H1 (cell line): ENCODE data around the gene COX14. TPM values are rescaled to one million over a fixed set of nuclear protein-coding genes. Genes with fewer than 3 reads are reported as not detected.
A peak's percentile ranks its signal among the peaks of the same experiment; 100 is the strongest.

Experiments
- BRCA1 ChIP-seq: IDR thresholded peaks from 2 replicates; pipeline ENCODE4 v1.6.1; 2012; ENCODE audit warnings: low read depth, low read length, improper control_type of control experiment
- CBX5 ChIP-seq: fragments of 300-800, 300-1000 bp; sonication (generic); IDR thresholded peaks from 2 replicates; pipeline ENCODE4 v1.7.1; 2016; ENCODE audit warnings: antibody characterized with exemption, low read length, low read depth
- CEBPB ChIP-seq: IDR thresholded peaks from 2 replicates; pipeline ENCODE4 v1.6.1; 2012; ENCODE audit warnings: low read depth, low read length
- CHD1 ChIP-seq: IDR thresholded peaks from 2 replicates; pipeline ENCODE4 v1.6.1; 2012; ENCODE audit warnings: low read depth, low read length, improper control_type of control experiment
- GTF2F1 ChIP-seq: IDR thresholded peaks from 2 replicates; pipeline ENCODE4 v1.6.1; 2012; ENCODE audit warnings: low read depth, low read length, improper control_type of control experiment, borderline replicate concordance
- HDAC6 ChIP-seq: IDR thresholded peaks from one replicate; pipeline ENCODE4 v1.7.1; 2012; ENCODE audit warnings: low read depth, mild to moderate bottlenecking, inconsistent platforms, low read length, moderate library complexity
- JUN ChIP-seq: IDR thresholded peaks from 2 replicates; pipeline ENCODE4 v1.6.1; 2011; ENCODE audit warnings: low read depth, mild to moderate bottlenecking, improper control_type of control experiment, low read length
- POLR2AphosphoS5 ChIP-seq: IDR thresholded peaks from 2 replicates; pipeline ENCODE4 v1.6.1; 2011; ENCODE audit warnings: low read depth, low read length
- RBBP5 ChIP-seq: IDR thresholded peaks from 2 replicates; pipeline ENCODE4 v1.7.1; 2012; ENCODE audit warnings: low read depth, mild to moderate bottlenecking, inconsistent platforms, low read length, moderate library complexity, borderline replicate concordance
- RFX5 ChIP-seq: IDR thresholded peaks from 2 replicates; pipeline ENCODE4 v1.6.1; 2011; ENCODE audit warnings: low read depth, low read length, improper control_type of control experiment, borderline replicate concordance
- RNF2 ChIP-seq: fragments of 200-900, 300-1000 bp; sonication (generic); IDR thresholded peaks from 2 replicates; pipeline ENCODE4 v1.7.1; 2016; ENCODE audit warnings: borderline replicate concordance, low read depth, mild to moderate bottlenecking, antibody characterized with exemption, low read length; ENCODE audit not compliant: poor library complexity, severe bottlenecking; ENCODE audit errors: missing control alignments
- RXRA ChIP-seq: IDR thresholded peaks from 2 replicates; pipeline ENCODE4 v1.6.1; 2011; ENCODE audit warnings: low read depth, mild to moderate bottlenecking, low read length, moderate library complexity; ENCODE audit not compliant: insufficient read depth
- SAP30 ChIP-seq: fragments of 300-600 bp; sonication (generic); IDR thresholded peaks from 2 replicates; pipeline ENCODE4 v1.7.1; 2012; ENCODE audit warnings: low read length, moderate library complexity, mild to moderate bottlenecking, inconsistent platforms; ENCODE audit not compliant: insufficient read depth, insufficient replicate concordance
- SIN3A ChIP-seq, 2 experiments: IDR thresholded peaks in 1 of 2; conservative IDR thresholded peaks in 1 of 2; 2 replicates each; pipeline ENCODE4 v1.6.1; 2011 to 2012; ENCODE audit warnings: low read length in 2 of 2, improper control_type of control experiment in 1 of 2, low read depth in 1 of 2, mild to moderate bottlenecking in 1 of 2
- SP1 ChIP-seq: IDR thresholded peaks from 2 replicates; pipeline ENCODE4 v1.6.1; 2011; ENCODE audit warnings: low read depth, low read length
- SP4 ChIP-seq: IDR thresholded peaks from 2 replicates; pipeline ENCODE4 v1.6.1; 2012; ENCODE audit warnings: low read length, inconsistent platforms
- SRF ChIP-seq: IDR thresholded peaks from 2 replicates; pipeline ENCODE4 v1.6.1; 2011; ENCODE audit warnings: mild to moderate bottlenecking, low read depth, low read length, moderate library complexity
- TAF1 ChIP-seq: IDR thresholded peaks from 2 replicates; pipeline ENCODE4 v1.6.1; 2011; ENCODE audit warnings: mild to moderate bottlenecking, low read depth, low read length
- TBP ChIP-seq: IDR thresholded peaks from 2 replicates; pipeline ENCODE4 v1.6.1; 2011; ENCODE audit warnings: low read depth, low read length, improper control_type of control experiment
- TCF12 ChIP-seq: IDR thresholded peaks from 2 replicates; pipeline ENCODE4 v1.6.1; 2011; ENCODE audit warnings: low read depth, mild to moderate bottlenecking, low read length
- polyA plus RNA-seq, 7 experiments: library from polyadenylated mRNA; depleted of rRNA in 3 of 7; stranded (reverse) in 5 of 7; unstranded in 2 of 7; fragments of >200 nt in 5 of 7; fragments of 200-250 nt in 2 of 7; gene quantifications; 1 replicate in 5 of 7; 2 replicates in 1 of 7; 4 replicates in 1 of 7; pipeline versions ENCODE4 v1.2.1 to v1.2.3, GENCODE V29; 2011 to 2013; ENCODE audit warnings: missing spikeins in 2 of 7, mixed read lengths in 2 of 7
- total RNA-seq: library from RNA; stranded (reverse); fragmentation: NEBNext Ultra II Directional; extraction: Animal tissue kit (Norgen Biotek cat#: 25700); gene quantifications from 2 replicates; pipeline ENCODE4 v1.2.1, GENCODE V29; 2021
- TF ChIP-seq, protein P1 (sequence below): IDR thresholded peaks from 2 replicates; pipeline ENCODE4 v1.6.1; 2012; ENCODE audit warnings: inconsistent platforms
- TF ChIP-seq, protein P2 (sequence below), 3 experiments: IDR thresholded peaks; 1 replicate in 2 of 3; 2 replicates in 1 of 3; pipeline versions ENCODE4 v1.5.1 to v1.6.1; 2011; ENCODE audit warnings: low read length in 3 of 3, mild to moderate bottlenecking in 3 of 3, inconsistent platforms in 2 of 3, low read depth in 1 of 3, moderate library complexity in 1 of 3; ENCODE audit not compliant: insufficient read depth in 1 of 3; ENCODE audit errors: control extremely low read depth in 1 of 3
- TF ChIP-seq, protein P3 (sequence below): IDR thresholded peaks from 2 replicates; pipeline ENCODE4 v1.6.1; 2012; ENCODE audit warnings: inconsistent platforms

The COX14 gene
- total and polyA plus RNA-seq, 2 of the 8 experiments (the other 6 are each of a cell fraction or from before 2014, with no cell fraction given) = 40.1 to 102 TPM

GRCh38 chr12:50066402-50066801 is 45.6 kb upstream of the COX14 start (continued):
- TF ChIP-seq RNF2 (no peak), SAP30 (no peak), CBX5 (no peak), POLR2AphosphoS5 (no peak), TBP (no peak), SIN3A (conservative IDR thresholded peaks at IDR 0.05 in 1 of 2, IDR thresholded peaks at IDR 0.05 in 1 of 2; ENCODE audit: low read depth in 1 of 2, low read length in 2 of 2) (no peak), SP4 (no peak), CHD1 (no peak), SRF (peak; percentile 95), HDAC6 (no peak), RBBP5 (no peak), TAF1 (no peak), CEBPB (peak; percentile 92), RFX5 (no peak), RXRA (no peak), JUN (no peak), SP1 (no peak), TCF12 (no peak), GTF2F1 (no peak), BRCA1 (no peak)
- TF ChIP-seq, protein P1, sequence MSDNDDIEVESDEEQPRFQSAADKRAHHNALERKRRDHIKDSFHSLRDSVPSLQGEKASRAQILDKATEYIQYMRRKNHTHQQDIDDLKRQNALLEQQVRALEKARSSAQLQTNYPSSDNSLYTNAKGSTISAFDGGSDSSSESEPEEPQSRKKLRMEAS = no peak
- TF ChIP-seq, protein P2, sequence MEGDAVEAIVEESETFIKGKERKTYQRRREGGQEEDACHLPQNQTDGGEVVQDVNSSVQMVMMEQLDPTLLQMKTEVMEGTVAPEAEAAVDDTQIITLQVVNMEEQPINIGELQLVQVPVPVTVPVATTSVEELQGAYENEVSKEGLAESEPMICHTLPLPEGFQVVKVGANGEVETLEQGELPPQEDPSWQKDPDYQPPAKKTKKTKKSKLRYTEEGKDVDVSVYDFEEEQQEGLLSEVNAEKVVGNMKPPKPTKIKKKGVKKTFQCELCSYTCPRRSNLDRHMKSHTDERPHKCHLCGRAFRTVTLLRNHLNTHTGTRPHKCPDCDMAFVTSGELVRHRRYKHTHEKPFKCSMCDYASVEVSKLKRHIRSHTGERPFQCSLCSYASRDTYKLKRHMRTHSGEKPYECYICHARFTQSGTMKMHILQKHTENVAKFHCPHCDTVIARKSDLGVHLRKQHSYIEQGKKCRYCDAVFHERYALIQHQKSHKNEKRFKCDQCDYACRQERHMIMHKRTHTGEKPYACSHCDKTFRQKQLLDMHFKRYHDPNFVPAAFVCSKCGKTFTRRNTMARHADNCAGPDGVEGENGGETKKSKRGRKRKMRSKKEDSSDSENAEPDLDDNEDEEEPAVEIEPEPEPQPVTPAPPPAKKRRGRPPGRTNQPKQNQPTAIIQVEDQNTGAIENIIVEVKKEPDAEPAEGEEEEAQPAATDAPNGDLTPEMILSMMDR (IDR thresholded peaks at IDR 0.05; ENCODE audit: control extremely low read depth in 1 of 3, insufficient read depth in 1 of 3, low read depth in 1 of 3, low read length in 3 of 3) = no peak
- TF ChIP-seq, protein P3, sequence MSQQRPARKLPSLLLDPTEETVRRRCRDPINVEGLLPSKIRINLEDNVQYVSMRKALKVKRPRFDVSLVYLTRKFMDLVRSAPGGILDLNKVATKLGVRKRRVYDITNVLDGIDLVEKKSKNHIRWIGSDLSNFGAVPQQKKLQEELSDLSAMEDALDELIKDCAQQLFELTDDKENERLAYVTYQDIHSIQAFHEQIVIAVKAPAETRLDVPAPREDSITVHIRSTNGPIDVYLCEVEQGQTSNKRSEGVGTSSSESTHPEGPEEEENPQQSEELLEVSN = no peak
